Measurements from ENCODE around the gene YAP1. TPM values are rescaled to one million over a fixed set of nuclear protein-coding genes. Genes with fewer than 3 reads are reported as not detected.
"Not testable (repeated sequence)": the region's sequence is repeated elsewhere in the genome, so short reads cannot be mapped to it uniquely, and the experiment has no call there.

The YAP1 gene
- polyA plus RNA-seq, 1 donor from 2014 or later, result 0.46 TPM

GRCh38 chr11:102264704-102265103 is 154.5 kb downstream of the YAP1 start:
- not testable (repeated sequence) for H3F3A ChIP-seq (ENCODE audit: insufficient read depth, low read length, poor library complexity, severe bottlenecking); H3K4me3 ChIP-seq (ENCODE audit: low read length); H4K20me1 ChIP-seq (ENCODE audit: insufficient read depth); H3K9me2 ChIP-seq (ENCODE audit: insufficient read depth, low read length); H3K27ac ChIP-seq (ENCODE audit: low read length); H3K4me2 ChIP-seq (ENCODE audit: low read length); H3K79me2 ChIP-seq (replicated peaks; ENCODE audit: insufficient read depth, low read length); H3K9ac ChIP-seq (ENCODE audit: low read length); H3K36me3 ChIP-seq (ENCODE audit: insufficient read depth, low read length); H2AFZ ChIP-seq (ENCODE audit: low read depth, low read length); H3K9me3 ChIP-seq (ENCODE audit: low read length); H3K27me3 ChIP-seq (ENCODE audit: insufficient read depth, low read depth, low read length)

DNA sequence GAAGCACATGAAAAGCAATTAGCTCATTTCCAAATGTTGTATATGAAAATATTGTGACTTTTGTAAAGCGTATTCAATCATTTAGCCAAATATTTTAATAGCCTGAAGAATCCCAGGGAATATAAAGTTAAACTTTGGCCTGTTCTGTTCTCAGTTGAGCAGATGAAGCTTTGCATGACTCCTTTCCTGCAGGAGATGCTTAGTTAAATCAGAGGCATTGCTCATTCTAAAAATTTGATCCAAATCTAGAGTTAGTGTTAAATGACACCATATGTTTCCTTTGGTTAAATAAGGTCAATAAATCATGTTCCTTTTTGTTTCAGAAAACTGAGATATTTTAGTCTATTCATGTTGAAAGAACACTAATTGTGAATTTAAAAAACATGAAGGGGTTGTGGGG is 155.9 kb downstream of the YAP1 start:
- Histone ChIP-seq H3K9ac (ENCODE audit: low read length) (no peak overlapping the region), H3K4me2 (ENCODE audit: low read length) (no peak overlapping the region), H3F3A (ENCODE audit: insufficient read depth, low read length, poor library complexity, severe bottlenecking) (no peaks in the 10 kb centered on the region), H3K9me2 (ENCODE audit: insufficient read depth, low read length) (no peaks in the 10 kb centered on the region), H3K27me3 (ENCODE audit: insufficient read depth, low read depth, low read length) (peaks cover 2% of the 10 kb centered on the region), H2AFZ (ENCODE audit: low read depth, low read length) (no peak overlapping the region), H4K20me1 (ENCODE audit: insufficient read depth) (no peaks in the 10 kb centered on the region), H3K79me2 (replicated peaks; ENCODE audit: insufficient read depth, low read length) (no peaks in the 10 kb centered on the region), H3K36me3 (ENCODE audit: insufficient read depth, low read length) (no peaks in the 10 kb centered on the region), H3K4me3 (ENCODE audit: low read length) (no peak overlapping the region), H3K9me3 (ENCODE audit: low read length) (no peaks in the 10 kb centered on the region), H3K27ac (ENCODE audit: low read length) (no peak overlapping the region)
- TF ChIP-seq EP300 (conservative IDR thresholded peaks at IDR 0.05; ENCODE audit: poor library complexity, severe bottlenecking) (no peak), MXI1 (conservative IDR thresholded peaks at IDR 0.05; ENCODE audit: poor library complexity, severe bottlenecking) (no peak), CTCF (IDR thresholded peaks at IDR 0.05; ENCODE audit: poor library complexity, severe bottlenecking) (no peak), EZH2 (IDR thresholded peaks at IDR 0.05; ENCODE audit: borderline replicate concordance, insufficient read depth, low read length, poor library complexity, severe bottlenecking) (no peak), TAF1 (IDR thresholded peaks at IDR 0.05; ENCODE audit: low read depth) (no peak), SMC3 (conservative IDR thresholded peaks at IDR 0.05; ENCODE audit: poor library complexity) (no peak), POLR2AphosphoS5 (IDR thresholded peaks at IDR 0.05) (no peak), RAD21 (conservative IDR thresholded peaks at IDR 0.05) (no peak)
- TF ChIP-seq, protein P1, sequence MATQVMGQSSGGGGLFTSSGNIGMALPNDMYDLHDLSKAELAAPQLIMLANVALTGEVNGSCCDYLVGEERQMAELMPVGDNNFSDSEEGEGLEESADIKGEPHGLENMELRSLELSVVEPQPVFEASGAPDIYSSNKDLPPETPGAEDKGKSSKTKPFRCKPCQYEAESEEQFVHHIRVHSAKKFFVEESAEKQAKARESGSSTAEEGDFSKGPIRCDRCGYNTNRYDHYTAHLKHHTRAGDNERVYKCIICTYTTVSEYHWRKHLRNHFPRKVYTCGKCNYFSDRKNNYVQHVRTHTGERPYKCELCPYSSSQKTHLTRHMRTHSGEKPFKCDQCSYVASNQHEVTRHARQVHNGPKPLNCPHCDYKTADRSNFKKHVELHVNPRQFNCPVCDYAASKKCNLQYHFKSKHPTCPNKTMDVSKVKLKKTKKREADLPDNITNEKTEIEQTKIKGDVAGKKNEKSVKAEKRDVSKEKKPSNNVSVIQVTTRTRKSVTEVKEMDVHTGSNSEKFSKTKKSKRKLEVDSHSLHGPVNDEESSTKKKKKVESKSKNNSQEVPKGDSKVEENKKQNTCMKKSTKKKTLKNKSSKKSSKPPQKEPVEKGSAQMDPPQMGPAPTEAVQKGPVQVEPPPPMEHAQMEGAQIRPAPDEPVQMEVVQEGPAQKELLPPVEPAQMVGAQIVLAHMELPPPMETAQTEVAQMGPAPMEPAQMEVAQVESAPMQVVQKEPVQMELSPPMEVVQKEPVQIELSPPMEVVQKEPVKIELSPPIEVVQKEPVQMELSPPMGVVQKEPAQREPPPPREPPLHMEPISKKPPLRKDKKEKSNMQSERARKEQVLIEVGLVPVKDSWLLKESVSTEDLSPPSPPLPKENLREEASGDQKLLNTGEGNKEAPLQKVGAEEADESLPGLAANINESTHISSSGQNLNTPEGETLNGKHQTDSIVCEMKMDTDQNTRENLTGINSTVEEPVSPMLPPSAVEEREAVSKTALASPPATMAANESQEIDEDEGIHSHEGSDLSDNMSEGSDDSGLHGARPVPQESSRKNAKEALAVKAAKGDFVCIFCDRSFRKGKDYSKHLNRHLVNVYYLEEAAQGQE (IDR thresholded peaks at IDR 0.05; ENCODE audit: borderline replicate concordance), result no peak

- H4K20me1 ChIP-seq (ENCODE audit: insufficient read depth), result no peaks in the 10 kb centered on the region
- no peaks in the 10 kb centered on the region for H3K36me3 ChIP-seq (ENCODE audit: insufficient read depth, low read length)
- H3K9ac ChIP-seq (ENCODE audit: low read length), result no peak overlapping the region
- no peak overlapping the region for H3K27ac ChIP-seq (ENCODE audit: low read length)
- H3K9me2 ChIP-seq (ENCODE audit: insufficient read depth, low read length), result no peaks in the 10 kb centered on the region
- H3K9me3 ChIP-seq (ENCODE audit: low read length), result no peaks in the 10 kb centered on the region
- TF ChIP-seq, protein P1 (IDR thresholded peaks at IDR 0.05; ENCODE audit: borderline replicate concordance), result no peak
- TF ChIP-seq TAF1 (IDR thresholded peaks at IDR 0.05; ENCODE audit: low read depth) (no peak), EZH2 (IDR thresholded peaks at IDR 0.05; ENCODE audit: borderline replicate concordance, insufficient read depth, low read length, poor library complexity, severe bottlenecking) (no peak), POLR2AphosphoS5 (IDR thresholded peaks at IDR 0.05) (no peak), CTCF (IDR thresholded peaks at IDR 0.05; ENCODE audit: poor library complexity, severe bottlenecking) (no peak), EP300 (conservative IDR thresholded peaks at IDR 0.05; ENCODE audit: poor library complexity, severe bottlenecking) (no peak), SMC3 (conservative IDR thresholded peaks at IDR 0.05; ENCODE audit: poor library complexity) (no peak), RAD21 (conservative IDR thresholded peaks at IDR 0.05) (no peak), MXI1 (conservative IDR thresholded peaks at IDR 0.05; ENCODE audit: poor library complexity, severe bottlenecking) (no peak)
- peaks cover 2% of the 10 kb centered on the region for H3K27me3 ChIP-seq (ENCODE audit: insufficient read depth, low read depth, low read length)
- no peaks in the 10 kb centered on the region for H3F3A ChIP-seq (ENCODE audit: insufficient read depth, low read length, poor library complexity, severe bottlenecking)
- no peak overlapping the region for H3K4me2 ChIP-seq (ENCODE audit: low read length)
- H3K4me3 ChIP-seq (ENCODE audit: low read length), result no peak overlapping the region
- no peak overlapping the region for H2AFZ ChIP-seq (ENCODE audit: low read depth, low read length)
- H3K79me2 ChIP-seq (replicated peaks; ENCODE audit: insufficient read depth, low read length), result no peaks in the 10 kb centered on the region
Measured at GRCh38 chr11:102267609-102268008, 157.4 kb downstream of the YAP1 start.
